Aorta (tissue), 5 donors: ENCODE results near the gene MYL7. TPM values are rescaled to one million over a fixed set of nuclear protein-coding genes. Genes with fewer than 3 reads are reported as not detected.

Source experiments
- ATAC-seq: fragments of 200-7000 bp; cut with Tn5 transposase; one replicate; pipeline ENCODE4 v1.9.1; 2022; ENCODE audit warnings: moderate library complexity; ENCODE audit not compliant: low FRiP score
- DNase-seq, 2 donors: peaks; one replicate each; pipeline ENCODE4 v3.0.0-alpha.2; 2020
- H3K27ac ChIP-seq, 2 donors: one replicate each; pipeline ENCODE4 v1.5.1; 2013; ENCODE audit warnings: low read length in 2 of 2, mild to moderate bottlenecking in 2 of 2, moderate library complexity in 2 of 2, control low read depth in 1 of 2, inconsistent platforms in 1 of 2, low read depth in 1 of 2
- H3K27me3 ChIP-seq, 2 donors: one replicate each; pipeline ENCODE4 v1.6.1; 2013; ENCODE audit warnings: control low read depth in 1 of 2, low read length in 1 of 2, mild to moderate bottlenecking in 1 of 2, moderate library complexity in 1 of 2; ENCODE audit not compliant: insufficient read depth in 2 of 2, control insufficient read depth in 1 of 2
- H3K36me3 ChIP-seq, 2 donors: one replicate each; pipeline ENCODE4 v1.6.1; 2013; ENCODE audit warnings: control low read depth in 1 of 2, low read length in 1 of 2, mild to moderate bottlenecking in 1 of 2; ENCODE audit not compliant: insufficient read depth in 2 of 2, control insufficient read depth in 1 of 2
- H3K4me1 ChIP-seq, 2 donors: one replicate each; pipeline ENCODE4 v1.6.1; 2013; ENCODE audit warnings: low read length in 2 of 2, control low read depth in 1 of 2, mild to moderate bottlenecking in 1 of 2, moderate library complexity in 1 of 2; ENCODE audit not compliant: insufficient read depth in 2 of 2, control insufficient read depth in 1 of 2
- H3K4me3 ChIP-seq, 2 donors: one replicate each; pipeline ENCODE4 v1.5.1; 2013; ENCODE audit warnings: low read length in 2 of 2, control low read depth in 1 of 2, mild to moderate bottlenecking in 1 of 2
- H3K9me3 ChIP-seq: one replicate; pipeline ENCODE4 v1.6.1; 2013; ENCODE audit warnings: mild to moderate bottlenecking, low read length; ENCODE audit not compliant: control insufficient read depth
- WGBS, 2 donors: extraction: QIAGEN DNeasy Blood & Tissue Kit; methylation state at CpG; one replicate each; pipeline ENCODE4 v1.1.7; 2013; 5-methylcytosine and 5-hydroxymethylcytosine counted together
- intact Hi-C, 2 donors: fragments of 100-400 bp; cut with DNase I; formaldehyde crosslinking; loops; one replicate each; pipeline versions ENCODE4 v1.14.2 to v1.15.0; 2022
- polyA plus RNA-seq, 2 donors: library from polyadenylated mRNA; stranded (reverse); fragments of 200-250 nt; gene quantifications; one replicate each; pipeline ENCODE4 v1.2.3, GENCODE V29; 2013
- total RNA-seq, 2 donors: library from RNA; stranded (reverse); fragmentation: NEBNext Ultra II Directional; extraction: Animal tissue kit (Norgen Biotek cat#: 25700); gene quantifications; one replicate each; pipeline ENCODE4 v1.2.1, GENCODE V29; 2021
- donor health status: healthy with polysubstance abuse.
- donor health status: Bipolar disorder and iron deficiency.
- donor health status: DM: no; HTN: no; CAD: no.
- donor health status: DM: no; HTN: no; CAD: no.
- donor health status: DM: yes; HTN: yes; CAD: no.

Gene MYL7
- total and polyA plus RNA-seq, 4 donors = 2.6 to 4.1 TPM; not detected in 2

DNA sequence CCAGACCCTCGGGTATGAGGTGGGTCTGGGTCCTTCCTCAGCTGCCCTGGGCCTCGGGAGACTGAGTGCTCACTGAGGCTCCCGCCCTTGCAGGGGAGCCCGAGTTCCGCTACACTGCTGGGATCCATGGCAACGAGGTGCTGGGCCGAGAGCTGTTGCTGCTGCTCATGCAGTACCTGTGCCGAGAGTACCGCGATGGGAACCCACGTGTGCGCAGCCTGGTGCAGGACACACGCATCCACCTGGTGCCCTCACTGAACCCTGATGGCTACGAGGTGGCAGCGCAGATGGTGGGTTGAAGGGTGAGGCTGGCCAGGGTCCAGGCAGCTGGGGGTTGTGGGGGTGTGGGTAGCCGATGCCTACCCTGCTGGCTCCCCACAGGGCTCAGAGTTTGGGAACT is 29.4 kb downstream of the MYL7 start:
- peak in 1 of 2 donors; percentile 46 for DNase-seq
- no peak for ATAC-seq
- peaks cover 0 to 15% of the 10 kb centered on the region in 2 donors for H3K36me3 ChIP-seq
- intact Hi-C loops = no loop called here
- peaks cover 0 to 2% of the 10 kb centered on the region in 2 donors for H3K4me1 ChIP-seq
- H3K4me3 ChIP-seq = no peak overlapping the region
- H3K27ac ChIP-seq = no peak overlapping the region
- WGBS, 2 donors = 80 to 85% methylated on average over 15 to 16 of the region's 16 CpGs
- H3K27me3 ChIP-seq = no peaks in the 10 kb centered on the region
- no peaks in the 10 kb centered on the region for H3K9me3 ChIP-seq

- no peaks in the 10 kb centered on the region for H3K9me3 ChIP-seq
- no peaks in the 10 kb centered on the region for H3K27me3 ChIP-seq
- intact Hi-C loops = no loop called here
- H3K4me3 ChIP-seq = no peak overlapping the region
- peak in 1 of 2 donors; percentile 51 for DNase-seq
- H3K36me3 ChIP-seq = peaks cover 0 to 15% of the 10 kb centered on the region in 2 donors
- H3K27ac ChIP-seq = no peak overlapping the region
- no peak for ATAC-seq
- H3K4me1 ChIP-seq = peaks cover 0 to 6% of the 10 kb centered on the region in 2 donors
- WGBS, 2 donors = 57 to 58% methylated on average over 26 to 27 of the region's 27 CpGs
These were observed 30.2 kb downstream of the MYL7 start for GRCh38 chr7:44110719-44111635.

- 85% methylated on average over 18 of the region's 18 CpGs for WGBS, 2 donors
- peaks cover 0 to 6% of the 10 kb centered on the region in 2 donors for H3K4me1 ChIP-seq
- ATAC-seq = no peak
- peaks cover 0 to 15% of the 10 kb centered on the region in 2 donors for H3K36me3 ChIP-seq
- no peak overlapping the region for H3K4me3 ChIP-seq
- peak overlapping the region in 1 of 2 donors; percentile 22 for H3K27ac ChIP-seq
- no peaks in the 10 kb centered on the region for H3K9me3 ChIP-seq
- H3K27me3 ChIP-seq = no peaks in the 10 kb centered on the region
- DNase-seq = peak in 1 of 2 donors; percentile 53
- intact Hi-C loops = loop anchor here in 1 of 2 donors (5.0 kb wide), 1 partner anchor 38 kb away; no protein-coding TSS in a partner anchor
These were observed 31.1 kb downstream of the MYL7 start for GRCh38 chr7:44109991-44110390.

DNA sequence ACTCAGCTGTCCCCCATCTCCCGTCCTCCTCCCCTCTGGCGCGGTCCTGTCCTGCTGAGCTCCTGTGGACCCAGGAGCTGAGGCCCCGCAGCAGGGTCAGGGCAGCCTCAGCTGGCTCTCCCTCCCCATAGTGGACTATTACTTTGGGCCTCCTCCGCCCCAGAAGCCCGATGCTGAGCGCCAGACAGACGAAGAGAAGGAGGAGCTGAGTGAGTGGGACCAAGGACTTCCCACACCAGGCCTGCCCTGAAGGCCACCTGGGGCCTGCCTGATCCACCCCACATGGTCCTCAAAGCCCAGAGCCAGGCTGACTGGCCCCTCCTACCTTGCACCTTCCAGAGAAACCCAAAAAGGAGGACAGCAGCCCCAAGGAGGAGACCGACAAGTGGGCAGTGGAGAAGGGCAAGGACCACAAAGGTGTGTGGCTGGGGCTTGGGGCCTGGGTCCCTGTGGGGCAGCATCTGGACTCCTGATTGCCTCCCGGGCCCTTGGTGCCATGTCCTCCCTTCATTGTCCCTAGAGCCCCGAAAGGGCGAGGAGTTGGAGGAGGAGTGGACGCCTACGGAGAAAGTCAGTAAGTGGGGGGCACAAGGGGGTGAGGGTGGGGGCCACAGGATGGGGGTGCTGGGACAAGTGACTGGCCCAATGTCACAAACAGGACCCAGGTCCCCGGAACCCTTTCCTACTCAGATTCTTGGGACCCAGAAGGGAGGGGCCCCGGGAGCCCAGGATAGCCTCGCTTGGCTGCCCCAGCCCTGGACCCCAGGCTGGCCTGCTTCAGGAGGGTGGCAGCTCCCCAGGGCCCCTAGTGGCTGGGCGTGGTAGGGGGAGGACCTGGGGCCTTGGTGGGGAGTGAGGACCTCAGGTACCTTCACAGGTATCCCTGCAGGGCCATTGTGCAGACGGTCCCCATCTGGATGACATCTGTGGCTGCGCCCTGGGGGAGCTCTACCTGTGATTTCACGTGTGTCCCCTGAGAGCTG is 32.1 kb downstream of the MYL7 start:
- peaks cover 0 to 15% of the 10 kb centered on the region in 2 donors for H3K36me3 ChIP-seq
- no peak overlapping the region for H3K4me3 ChIP-seq
- ATAC-seq = no peak
- H3K4me1 ChIP-seq = peaks cover 0 to 6% of the 10 kb centered on the region in 2 donors
- H3K27me3 ChIP-seq = no peaks in the 10 kb centered on the region
- DNase-seq = peak in 1 of 2 donors; percentile 46
- no peaks in the 10 kb centered on the region for H3K9me3 ChIP-seq
- intact Hi-C loops = loop anchor here in 1 of 2 donors (5.0 kb wide), 1 partner anchor 37 kb away; no protein-coding TSS in a partner anchor
- WGBS, 2 donors = 79 to 82% methylated on average over 20 to 21 of the region's 21 CpGs
- peak overlapping the region in 1 of 2 donors; percentile 25 for H3K27ac ChIP-seq

- Histone ChIP-seq H3K4me1 (peaks cover 0 to 6% of the 10 kb centered on the region in 2 donors), H3K4me3 (no peak overlapping the region), H3K9me3 (no peaks in the 10 kb centered on the region), H3K27me3 (no peaks in the 10 kb centered on the region), H3K27ac (peak overlapping the region in 1 of 2 donors; percentile 41), H3K36me3 (peaks cover 0 to 15% of the 10 kb centered on the region in 2 donors)
- ATAC-seq (no peak), DNase-seq (peak in 1 of 2 donors; percentile 36)
- intact Hi-C loops = loop anchor here (2.0 to 5.0 kb wide), 2 partner anchors 29 to 36 kb away; no protein-coding TSS in a partner anchor
- WGBS, 2 donors = 81 to 84% methylated on average over 18 to 21 of the region's 21 CpGs
These were observed 33.0 kb downstream of the MYL7 start for GRCh38 chr7:44107961-44108767.

GRCh38 chr7:44107116-44107960 is 33.8 kb downstream of the MYL7 start:
- H3K9me3 ChIP-seq = no peaks in the 10 kb centered on the region
- WGBS, 2 donors = 78 to 82% methylated on average over 17 to 18 of the region's 18 CpGs
- H3K27me3 ChIP-seq = no peaks in the 10 kb centered on the region
- ATAC-seq (no peak), DNase-seq (peak in 1 of 2 donors; percentile 53)
- peaks cover 0 to 9% of the 10 kb centered on the region in 2 donors for H3K4me1 ChIP-seq
- peaks cover 0 to 15% of the 10 kb centered on the region in 2 donors for H3K36me3 ChIP-seq
- no peak overlapping the region for H3K4me3 ChIP-seq
- intact Hi-C loops = loop anchor here (2.0 to 5.0 kb wide), 2 partner anchors 29 to 35 kb away; no protein-coding TSS in a partner anchor
- peak overlapping the region; percentile 69 to 89 for H3K27ac ChIP-seq
